Nephron (organoid): ENCODE measurements around the gene THADA.

Experiments used
- H3K27ac Mint-ChIP-seq, 3 experiments: 2 replicates each; pipeline ENCODE4 v1.8.0; 2020; ENCODE audit warnings: mixed read lengths in 3 of 3, mild to moderate bottlenecking in 2 of 3, moderate library complexity in 1 of 3
- H3K27me3 Mint-ChIP-seq: 2 replicates; pipeline ENCODE4 v1.8.0; 2021; ENCODE audit warnings: low read depth, mild to moderate bottlenecking, moderate library complexity, mixed read lengths
- H3K36me3 Mint-ChIP-seq: 2 replicates; pipeline ENCODE4 v1.8.0; 2020; ENCODE audit warnings: low read depth, mixed read lengths
- H3K4me1 Mint-ChIP-seq: 2 replicates; pipeline ENCODE4 v1.8.0; 2020; ENCODE audit warnings: mixed read lengths
- H3K4me3 Mint-ChIP-seq, 3 experiments: 2 replicates each; pipeline ENCODE4 v1.8.0; 2020; ENCODE audit warnings: mild to moderate bottlenecking in 3 of 3, mixed read lengths in 3 of 3, moderate library complexity in 2 of 3
- H3K9me3 Mint-ChIP-seq: 2 replicates; pipeline ENCODE4 v1.8.0; 2020; ENCODE audit warnings: mixed read lengths
- TF ChIP-seq, protein P1 (sequence below), 3 experiments: fragments of 200-600 bp; sonication (generic); IDR thresholded peaks; one replicate each; pipeline ENCODE4 v1.5.0; 2021; ENCODE audit warnings: antibody characterized with exemption in 3 of 3; ENCODE audit not compliant: unreplicated experiment in 3 of 3

The THADA gene

DNA sequence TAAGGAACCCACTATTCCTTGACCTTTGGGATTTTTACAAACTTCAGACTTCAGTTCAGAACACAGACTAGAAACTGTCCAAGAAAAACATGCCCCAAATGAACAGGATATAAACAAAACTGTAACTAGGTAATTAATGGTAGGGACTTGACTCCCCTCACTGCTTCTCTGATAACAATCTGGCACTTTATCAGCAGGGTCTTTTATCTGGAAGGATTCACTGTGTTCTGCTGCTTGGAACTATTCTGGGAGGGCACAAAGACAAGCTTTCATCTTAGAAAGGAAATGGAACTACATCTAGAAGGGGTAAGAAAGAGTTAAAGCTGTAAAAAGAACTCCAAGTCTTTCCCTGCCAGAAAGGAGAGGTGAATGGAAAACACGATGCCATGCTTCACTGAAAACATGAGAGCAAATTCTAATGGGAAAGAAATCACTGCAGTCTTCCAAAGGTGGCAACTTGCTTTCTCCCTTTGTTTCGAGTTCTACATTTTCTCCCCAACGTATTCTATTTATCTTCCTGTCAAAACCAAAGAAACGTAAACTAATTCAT is 181.2 kb downstream of the THADA start:
- TF ChIP-seq, protein P1, sequence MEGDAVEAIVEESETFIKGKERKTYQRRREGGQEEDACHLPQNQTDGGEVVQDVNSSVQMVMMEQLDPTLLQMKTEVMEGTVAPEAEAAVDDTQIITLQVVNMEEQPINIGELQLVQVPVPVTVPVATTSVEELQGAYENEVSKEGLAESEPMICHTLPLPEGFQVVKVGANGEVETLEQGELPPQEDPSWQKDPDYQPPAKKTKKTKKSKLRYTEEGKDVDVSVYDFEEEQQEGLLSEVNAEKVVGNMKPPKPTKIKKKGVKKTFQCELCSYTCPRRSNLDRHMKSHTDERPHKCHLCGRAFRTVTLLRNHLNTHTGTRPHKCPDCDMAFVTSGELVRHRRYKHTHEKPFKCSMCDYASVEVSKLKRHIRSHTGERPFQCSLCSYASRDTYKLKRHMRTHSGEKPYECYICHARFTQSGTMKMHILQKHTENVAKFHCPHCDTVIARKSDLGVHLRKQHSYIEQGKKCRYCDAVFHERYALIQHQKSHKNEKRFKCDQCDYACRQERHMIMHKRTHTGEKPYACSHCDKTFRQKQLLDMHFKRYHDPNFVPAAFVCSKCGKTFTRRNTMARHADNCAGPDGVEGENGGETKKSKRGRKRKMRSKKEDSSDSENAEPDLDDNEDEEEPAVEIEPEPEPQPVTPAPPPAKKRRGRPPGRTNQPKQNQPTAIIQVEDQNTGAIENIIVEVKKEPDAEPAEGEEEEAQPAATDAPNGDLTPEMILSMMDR (IDR thresholded peaks at IDR 0.05; ENCODE audit: unreplicated experiment in 3 of 3) = no peak
- no peaks in the 10 kb centered on the region for H3K36me3 Mint-ChIP-seq
- no peaks in the 10 kb centered on the region for H3K27me3 Mint-ChIP-seq
- H3K4me3 Mint-ChIP-seq = peak overlapping the region in 1 of 3 experiments; percentile 1
- no peaks in the 10 kb centered on the region for H3K9me3 Mint-ChIP-seq
- peak overlapping the region; percentile 92 to 99 (median 94) for H3K27ac Mint-ChIP-seq
- H3K4me1 Mint-ChIP-seq = peaks cover 69% of the 10 kb centered on the region

DNA sequence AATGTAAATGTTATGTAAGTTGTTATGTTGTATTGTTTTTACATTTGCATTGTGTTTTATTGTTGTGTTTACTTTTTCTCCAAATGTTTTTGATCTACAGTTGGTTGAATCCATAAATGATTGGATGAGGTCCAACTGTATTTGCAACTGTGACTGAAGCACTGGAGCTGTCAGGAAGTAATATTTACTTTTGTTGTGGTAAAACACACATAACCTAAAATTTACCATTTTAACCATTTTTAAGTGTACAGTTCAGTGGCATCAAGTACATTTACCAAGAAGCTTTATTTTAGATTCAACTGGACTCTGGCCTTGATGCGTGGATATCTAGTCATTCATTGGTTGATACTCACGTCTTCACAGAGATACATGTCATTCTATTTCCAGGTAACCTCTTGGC is 181.8 kb downstream of the THADA start:
- Mint-ChIP-seq H3K9me3 (no peaks in the 10 kb centered on the region), H3K4me3 (no peak overlapping the region), H3K4me1 (peaks cover 65% of the 10 kb centered on the region), H3K36me3 (no peaks in the 10 kb centered on the region), H3K27ac (peak overlapping the region; percentile 92 to 99 (median 94)), H3K27me3 (no peaks in the 10 kb centered on the region)
- TF ChIP-seq, protein P1 (IDR thresholded peaks at IDR 0.05; ENCODE audit: unreplicated experiment in 3 of 3) = no peak

DNA sequence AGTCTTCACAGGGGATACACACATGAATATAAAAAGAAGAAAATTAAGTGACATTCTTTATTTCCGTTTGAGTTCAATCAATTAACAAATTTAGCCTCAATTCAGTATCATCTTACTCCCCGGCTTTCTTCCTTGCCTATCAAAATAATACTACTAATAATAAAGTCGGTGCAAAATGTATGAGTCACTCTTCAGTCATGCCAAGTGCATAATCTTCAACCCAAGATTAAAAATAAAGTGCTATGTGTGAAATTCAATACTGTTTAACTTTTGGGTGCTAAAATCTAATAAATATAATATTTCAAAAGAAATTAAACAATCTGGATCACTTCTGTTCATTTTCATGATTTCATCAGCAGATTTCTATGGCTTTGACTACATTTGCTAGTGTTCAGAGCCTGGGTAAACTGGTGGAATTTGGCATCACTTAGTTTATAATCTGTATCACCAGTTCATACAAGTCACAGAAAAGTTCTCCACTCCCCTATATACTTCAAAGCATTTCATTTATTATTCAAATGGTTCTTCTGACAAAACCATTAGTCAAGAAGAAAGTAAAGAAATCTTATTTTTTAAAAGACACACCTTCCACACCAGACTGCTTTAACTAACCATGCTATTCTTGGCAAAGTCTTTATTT is 183.6 kb downstream of the THADA start:
- no peaks in the 10 kb centered on the region for H3K9me3 Mint-ChIP-seq
- H3K27ac Mint-ChIP-seq = peak overlapping the region; percentile 57 to 78 (median 61)
- TF ChIP-seq, protein P1 (IDR thresholded peaks at IDR 0.05; ENCODE audit: unreplicated experiment in 3 of 3) = no peak
- no peak overlapping the region for H3K4me3 Mint-ChIP-seq
- no peaks in the 10 kb centered on the region for H3K27me3 Mint-ChIP-seq
- no peaks in the 10 kb centered on the region for H3K36me3 Mint-ChIP-seq
- peaks cover 56% of the 10 kb centered on the region for H3K4me1 Mint-ChIP-seq

DNA sequence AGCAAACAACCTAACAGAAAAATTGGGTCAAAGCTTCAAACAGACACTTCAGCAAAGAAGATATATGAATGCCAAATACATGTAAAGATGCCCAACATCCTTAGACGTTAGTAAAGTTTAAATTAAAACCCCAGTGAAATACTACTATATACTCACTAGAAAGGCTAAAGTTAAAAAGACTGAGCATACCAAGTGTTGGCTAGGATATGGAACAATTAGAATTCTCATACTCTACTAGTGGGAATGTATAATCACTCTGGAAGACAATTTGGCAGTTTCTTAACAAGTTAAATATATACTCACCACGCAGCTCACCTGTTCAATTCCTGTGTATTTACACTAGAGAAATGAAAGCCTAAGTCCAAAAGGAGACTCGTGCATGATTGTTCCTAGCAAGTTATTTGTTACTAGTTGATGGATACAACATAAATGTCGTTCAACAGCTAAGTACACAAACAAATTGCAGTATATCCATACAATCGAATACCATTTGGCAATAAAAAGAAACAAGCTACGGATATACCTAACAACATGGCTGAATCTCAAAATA is 185.7 kb downstream of the THADA start:
- Mint-ChIP-seq H3K4me1 (peaks cover 57% of the 10 kb centered on the region), H3K4me3 (no peak overlapping the region), H3K27ac (no peak overlapping the region), H3K36me3 (no peaks in the 10 kb centered on the region), H3K27me3 (no peaks in the 10 kb centered on the region), H3K9me3 (no peaks in the 10 kb centered on the region)
- TF ChIP-seq, protein P1 (IDR thresholded peaks at IDR 0.05; ENCODE audit: unreplicated experiment in 3 of 3) = no peak

DNA sequence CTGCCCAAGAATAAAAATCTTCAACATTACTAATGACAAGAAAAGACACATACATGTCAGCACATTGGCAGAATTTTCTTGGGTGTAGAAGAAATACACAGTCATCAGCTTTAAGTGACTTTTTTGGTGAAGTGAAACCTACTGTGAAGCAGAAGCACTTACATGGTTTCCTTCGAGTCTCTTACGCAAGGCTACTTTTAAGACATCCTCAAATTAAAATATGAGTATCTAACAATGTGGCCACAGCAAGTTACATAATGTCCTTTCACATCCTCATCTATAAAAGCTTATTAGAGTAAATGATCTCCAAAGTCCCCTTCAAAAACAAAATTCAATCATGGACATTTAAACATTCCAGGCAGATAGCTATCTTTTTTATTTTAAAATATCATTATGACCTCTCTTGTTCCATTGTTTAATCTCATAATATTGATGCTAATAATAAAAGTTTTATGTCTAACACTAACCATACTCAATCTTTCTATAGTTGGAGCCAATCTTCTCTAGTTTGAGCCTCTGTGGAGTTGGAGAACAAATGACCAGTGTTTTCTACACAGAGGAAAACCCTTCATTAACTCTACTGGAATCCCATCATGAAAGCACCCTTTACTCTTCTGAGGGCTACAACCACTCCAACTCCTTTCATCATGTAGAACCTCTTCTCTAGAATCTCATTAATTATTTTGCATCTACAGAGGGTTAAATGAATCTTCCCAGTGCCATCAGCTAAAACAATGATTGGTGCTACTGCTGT is 187.3 kb downstream of the THADA start:
- no peaks in the 10 kb centered on the region for H3K9me3 Mint-ChIP-seq
- TF ChIP-seq, protein P1 (IDR thresholded peaks at IDR 0.05; ENCODE audit: unreplicated experiment in 3 of 3) = no peak
- H3K4me3 Mint-ChIP-seq = no peak overlapping the region
- peaks cover 49% of the 10 kb centered on the region for H3K4me1 Mint-ChIP-seq
- H3K36me3 Mint-ChIP-seq = no peaks in the 10 kb centered on the region
- H3K27me3 Mint-ChIP-seq = no peaks in the 10 kb centered on the region
- peak overlapping the region; percentile 0 to 78 (median 58) for H3K27ac Mint-ChIP-seq
